SK-N-SH (cell line): ENCODE measurements around the gene RER1. TPM values are rescaled to one million over a fixed set of nuclear protein-coding genes. Genes with fewer than 3 reads are reported as not detected.

Experiments
- CTCF ChIA-PET: fragments of 300-600, 350-600 bp; formaldehyde crosslinking; extraction: SDS; loops from one replicate; lab custom pipeline; 2021; lab: Yijun Ruan, JAX
- POLR2A ChIA-PET: fragments of 350-600 bp; sonication (Branson Sonifier 250); formaldehyde crosslinking; extraction: SDS; loops from one replicate; lab custom pipeline; 2020; ENCODE audit warnings: antibody characterized with exemption, inconsistent platforms; lab: Yijun Ruan, JAX
- DNase-seq: peaks from one replicate; pipeline ENCODE4 v3.0.0; 2012
- H2AFZ ChIP-seq: fragments of 200-600 bp; sonication (generic); 2 replicates; pipeline ENCODE4 v1.8.1; 2016; ENCODE audit warnings: antibody characterized with exemption, mild to moderate bottlenecking, low read depth
- H3F3A ChIP-seq: fragments of 200-600 bp; sonication (generic); replicated peaks from 2 replicates; pipeline ENCODE3; 2016; ENCODE audit warnings: antibody characterized with exemption, mild to moderate bottlenecking; ENCODE audit not compliant: insufficient read depth
- H3K27ac ChIP-seq, 2 experiments: fragments of 200-500 bp in 1 of 2; fragments of 200-600 bp in 1 of 2; sonication (Bioruptor generic) in 1 of 2; sonication (generic), shearing (Covaris generic) in 1 of 2; 2 replicates each; pipeline versions ENCODE4 v1.5.1 to v1.6.1; 2014 to 2016; ENCODE audit warnings: low read depth in 2 of 2, inconsistent platforms in 1 of 2, low read length in 1 of 2, mild to moderate bottlenecking in 1 of 2, mixed read lengths in 1 of 2
- H3K27me3 ChIP-seq: fragments of 200-600 bp; sonication (generic), shearing (Covaris generic); 2 replicates; pipeline ENCODE4 v1.6.1; 2016; ENCODE audit warnings: mixed run types; ENCODE audit not compliant: insufficient read depth
- H3K36me3 ChIP-seq, 2 experiments: fragments of 200-500 bp in 1 of 2; fragments of 200-600 bp in 1 of 2; sonication (Bioruptor generic) in 1 of 2; sonication (generic) in 1 of 2; replicated peaks in 1 of 2; 2 replicates each; pipeline versions ENCODE3 to v1.5.1; 2014 to 2016; ENCODE audit warnings: low read length in 1 of 2, mild to moderate bottlenecking in 1 of 2; ENCODE audit not compliant: insufficient read depth in 2 of 2, control insufficient read depth in 1 of 2
- H3K4me1 ChIP-seq, 2 experiments: fragments of 200-500 bp in 1 of 2; fragments of 200-600 bp in 1 of 2; sonication (Bioruptor generic) in 1 of 2; sonication (generic), shearing (Covaris generic) in 1 of 2; 2 replicates each; pipeline versions ENCODE4 v1.5.1 to v1.6.1; 2014 to 2016; ENCODE audit warnings: low read depth in 1 of 2, low read length in 1 of 2, mixed run types in 1 of 2; ENCODE audit not compliant: insufficient read depth in 2 of 2, control insufficient read depth in 1 of 2
- H3K4me2 ChIP-seq: fragments of 200-600 bp; sonication (generic), shearing (Covaris generic); 2 replicates; pipeline ENCODE4 v1.6.1; 2017; ENCODE audit warnings: mixed run types
- H3K4me3 ChIP-seq, 2 experiments: fragments of 200-500 bp in 1 of 2; fragments of 200-600 bp in 1 of 2; sonication (Bioruptor generic) in 1 of 2; sonication (generic), shearing (Covaris generic) in 1 of 2; 2 replicates each; pipeline versions ENCODE4 v1.5.1 to v1.8.1; 2014 to 2016; ENCODE audit warnings: low read depth in 2 of 2, inconsistent platforms in 1 of 2, low read length in 1 of 2, mild to moderate bottlenecking in 1 of 2, mixed read lengths in 1 of 2, moderate library complexity in 1 of 2
- H3K79me2 ChIP-seq: fragments of 200-600 bp; sonication (generic); 2 replicates; pipeline ENCODE4 v1.8.1; 2017; ENCODE audit warnings: mild to moderate bottlenecking; ENCODE audit not compliant: insufficient read depth
- H3K9ac ChIP-seq: fragments of 200-600 bp; sonication (generic); 2 replicates; pipeline ENCODE4 v1.6.1; 2017; ENCODE audit warnings: mixed run types
- H3K9me2 ChIP-seq: fragments of 200-600 bp; sonication (generic); 2 replicates; pipeline ENCODE4 v1.6.1; 2017; ENCODE audit warnings: mixed run types
- H3K9me3 ChIP-seq: fragments of 200-600 bp; sonication (generic); 2 replicates; pipeline ENCODE4 v1.6.1; 2017; ENCODE audit warnings: mixed run types, mild to moderate bottlenecking, moderate library complexity
- H4K20me1 ChIP-seq: fragments of 200-600 bp; sonication (generic); 2 replicates; pipeline ENCODE4 v1.6.1; 2017; ENCODE audit warnings: mild to moderate bottlenecking, mixed run types; ENCODE audit not compliant: insufficient read depth
- CHD2 ChIP-seq: fragments of 150-350 bp; IDR thresholded peaks from 2 replicates; pipeline ENCODE4 v1.6.1; 2018; ENCODE audit warnings: low read length; ENCODE audit not compliant: partially characterized antibody
- EZH2phosphoT487 ChIP-seq: fragments of 200-600 bp; sonication (generic); IDR thresholded peaks from 2 replicates; pipeline ENCODE4 v1.6.1; 2017; ENCODE audit warnings: low read depth, mixed run types, mild to moderate bottlenecking, antibody characterized with exemption, moderate library complexity, borderline replicate concordance
- FOSL2 ChIP-seq: IDR thresholded peaks from 2 replicates; pipeline ENCODE4 v1.4.0; 2012; ENCODE audit warnings: low read depth, mild to moderate bottlenecking, moderate library complexity, borderline replicate concordance
- FOXJ3 ChIP-seq: sonication (generic); formaldehyde crosslinking; IDR thresholded peaks from 2 replicates; pipeline ENCODE4 v1.5.1; 2020; ENCODE audit warnings: mild to moderate bottlenecking, missing genetic modification reagents
- FOXM1 ChIP-seq: IDR thresholded peaks from 2 replicates; pipeline ENCODE4 v1.4.0; 2012; ENCODE audit warnings: low read depth, mild to moderate bottlenecking
- GABPA ChIP-seq: IDR thresholded peaks from 2 replicates; pipeline ENCODE4 v1.4.0; 2012; ENCODE audit warnings: low read depth, mild to moderate bottlenecking
- JUND ChIP-seq: IDR thresholded peaks from 2 replicates; pipeline ENCODE4 v1.4.0; 2012
- MEF2A ChIP-seq: IDR thresholded peaks from 2 replicates; pipeline ENCODE4 v1.4.0; 2012; ENCODE audit warnings: low read depth, borderline replicate concordance
- NRF1 ChIP-seq: IDR thresholded peaks from 2 replicates; pipeline ENCODE4 v1.6.1; 2012; ENCODE audit warnings: low read depth, mild to moderate bottlenecking, low read length
- POLR2AphosphoS5 ChIP-seq: IDR thresholded peaks from 2 replicates; pipeline ENCODE4 v1.6.1; 2012; ENCODE audit warnings: low read depth, low read length
- RCOR1 ChIP-seq: fragments of 150-350 bp; IDR thresholded peaks from 2 replicates; pipeline ENCODE4 v1.6.1; 2017; ENCODE audit warnings: antibody characterized with exemption, low read length
- RFX5 ChIP-seq: IDR thresholded peaks from 2 replicates; pipeline ENCODE4 v1.6.1; 2012; ENCODE audit warnings: mild to moderate bottlenecking, improper control_type of control experiment, low read length
- SIN3A ChIP-seq: IDR thresholded peaks from 2 replicates; pipeline ENCODE4 v1.6.1; 2012; ENCODE audit warnings: low read depth, mild to moderate bottlenecking, low read length, moderate library complexity, borderline replicate concordance
- TAF1 ChIP-seq: IDR thresholded peaks from 2 replicates; pipeline ENCODE4 v1.6.1; 2012; ENCODE audit warnings: low read depth, mild to moderate bottlenecking, low read length, moderate library complexity, borderline replicate concordance
- TEAD4 ChIP-seq: IDR thresholded peaks from 2 replicates; pipeline ENCODE4 v1.4.0; 2012; ENCODE audit warnings: mild to moderate bottlenecking, borderline replicate concordance; ENCODE audit not compliant: insufficient read depth
- WGBS: methylation state at CpG from one replicate; pipeline ENCODE4 v1.1.6; 2017; ENCODE audit warnings: low lambda C conversion rate; 5-methylcytosine and 5-hydroxymethylcytosine counted together
- polyA plus RNA-seq, 3 experiments: library from polyadenylated mRNA; depleted of rRNA; stranded (reverse); fragments of >200 nt; gene quantifications; 2 replicates each; pipeline ENCODE4 v1.2.3, GENCODE V29; 2012
- TF ChIP-seq, protein P1 (sequence below): fragments of 200-600 bp; sonication (generic); IDR thresholded peaks from 2 replicates; pipeline ENCODE4 v1.6.1; 2017; ENCODE audit warnings: antibody characterized with exemption, mild to moderate bottlenecking, moderate library complexity
- TF ChIP-seq, protein P2 (sequence below): IDR thresholded peaks from 2 replicates; pipeline ENCODE4 v1.4.0; 2012; ENCODE audit warnings: low read depth, borderline replicate concordance
- TF ChIP-seq, protein P3 (sequence below): IDR thresholded peaks from 2 replicates; pipeline ENCODE4; 2012

RER1 gene
- polyA plus RNA-seq, 1 of the 3 experiments (the other 2 are of a cell fraction): 181 TPM

DNA sequence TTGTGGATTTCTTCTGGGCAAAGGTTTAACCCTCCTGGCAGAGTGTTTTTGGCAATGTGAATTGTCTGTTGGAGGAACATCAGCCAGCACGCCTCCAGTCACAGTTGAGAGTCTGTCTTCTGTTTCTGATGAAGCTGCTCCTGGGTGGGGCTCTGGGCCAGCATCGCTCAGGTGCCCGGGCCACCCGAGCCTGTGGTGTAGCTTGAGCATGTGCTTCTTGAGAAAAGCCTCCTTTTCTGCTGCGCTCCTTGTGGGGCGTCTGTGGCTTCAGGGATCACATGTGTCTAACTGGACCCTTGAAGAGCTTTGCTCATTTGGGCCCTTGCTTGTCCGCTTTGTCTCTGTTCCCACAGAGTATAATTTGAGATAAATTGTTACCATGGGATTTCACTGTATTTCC lies 7.2 kb downstream of the RER1 start:
- H3K79me2 ChIP-seq: peaks cover 55% of the 10 kb centered on the region

DNA sequence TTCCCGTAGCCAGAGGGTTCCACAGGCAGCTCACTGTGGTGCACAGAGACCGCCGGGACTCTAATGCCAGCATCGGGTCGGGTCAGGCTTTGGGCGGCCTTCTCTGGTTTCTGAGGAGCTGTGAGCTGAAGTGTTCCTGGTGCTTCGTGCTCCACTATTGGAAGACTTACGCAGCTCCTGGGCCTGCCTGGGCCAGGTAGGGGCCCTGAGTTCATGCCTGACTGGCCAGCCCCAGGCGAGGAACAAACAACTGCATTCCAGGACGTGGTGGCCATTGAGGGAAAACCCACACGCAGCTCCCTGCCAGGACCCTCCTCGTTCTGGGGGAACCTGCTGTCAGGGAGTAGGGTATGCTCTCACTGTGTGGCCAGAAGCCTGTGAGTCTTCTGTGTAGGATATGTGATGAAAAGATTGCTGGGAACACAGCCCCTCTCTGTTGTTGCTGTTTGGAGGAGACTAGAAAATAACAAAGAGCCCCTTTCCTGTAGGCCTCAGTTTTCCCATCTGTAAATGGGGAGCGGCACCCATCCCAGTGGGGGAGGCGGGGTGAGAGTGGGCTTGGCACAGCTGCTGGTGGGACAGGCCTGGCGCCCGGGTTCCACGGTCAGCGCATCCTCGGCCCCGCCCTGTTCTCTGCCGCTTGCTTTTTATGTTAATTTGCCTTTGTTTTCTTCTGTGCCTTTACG lies 8.4 kb downstream of the RER1 start:
- CTCF ChIA-PET: no interaction called here
- H3F3A ChIP-seq: peaks cover 18% of the 10 kb centered on the region
- no peaks in the 10 kb centered on the region for H3K27me3 ChIP-seq
- H3K4me1 ChIP-seq: no peaks in the 10 kb centered on the region; a peak in 1 of 4 replicates
- no peak for DNase-seq
- POLR2A ChIA-PET: no interaction called here
- H4K20me1 ChIP-seq: peaks cover 19% of the 10 kb centered on the region; the same call in 1 of the 2 replicates
- no peak overlapping the region for H3K9ac ChIP-seq
- H3K9me2 ChIP-seq: no peaks in the 10 kb centered on the region
- H3K4me2 ChIP-seq: no peak overlapping the region
- no peak overlapping the region for H3K4me3 ChIP-seq
- WGBS: 96% methylated on average over 11 of the region's 22 CpGs
- peaks cover 37 to 93% of the 10 kb centered on the region in 2 experiments for H3K36me3 ChIP-seq
- TF ChIP-seq JUND: no peak
- no peak for TF ChIP-seq POLR2AphosphoS5
- TF ChIP-seq MEF2A: no peak
- no peaks in the 10 kb centered on the region for H3K9me3 ChIP-seq
- no peak overlapping the region for H3K27ac ChIP-seq
- H3K79me2 ChIP-seq: peaks cover 44% of the 10 kb centered on the region
- no peak overlapping the region for H2AFZ ChIP-seq

More for the DNA sequence above, 7.2 kb downstream of the RER1 start:
- ChIA-PET CTCF (interaction anchor here (1.3 kb wide), 1 partner anchor 204 kb away, joined by 4 read pairs; the partner anchor contains the start of gene FAAP20), POLR2A (no interaction called here)
- Histone ChIP-seq H2AFZ (no peak overlapping the region), H3K9ac (no peak overlapping the region), H3K9me3 (no peaks in the 10 kb centered on the region), H3K9me2 (no peaks in the 10 kb centered on the region), H3K4me3 (no peak overlapping the region), H3K4me2 (no peak overlapping the region), H3K27ac (no peak overlapping the region), H3K4me1 (peaks cover 0 to 4% of the 10 kb centered on the region in 2 experiments; a peak in 1 of 4 replicates), H3K27me3 (no peaks in the 10 kb centered on the region), H3F3A (peaks cover 18% of the 10 kb centered on the region), H4K20me1 (peaks cover 30% of the 10 kb centered on the region; the same call in 1 of the 2 replicates), H3K36me3 (peaks cover 37 to 93% of the 10 kb centered on the region in 2 experiments)
- no peak for DNase-seq
- TF ChIP-seq EZH2phosphoT487 (no peak), SIN3A (no peak), GABPA (no peak), RFX5 (no peak), POLR2AphosphoS5 (no peak), TAF1 (no peak), FOSL2 (no peak), FOXM1 (no peak), MEF2A (no peak), NRF1 (no peak), TEAD4 (no peak), CHD2 (no peak), RCOR1 (no peak), FOXJ3 (CRISPR knock-in tag) (no peak)
- TF ChIP-seq, protein P1, sequence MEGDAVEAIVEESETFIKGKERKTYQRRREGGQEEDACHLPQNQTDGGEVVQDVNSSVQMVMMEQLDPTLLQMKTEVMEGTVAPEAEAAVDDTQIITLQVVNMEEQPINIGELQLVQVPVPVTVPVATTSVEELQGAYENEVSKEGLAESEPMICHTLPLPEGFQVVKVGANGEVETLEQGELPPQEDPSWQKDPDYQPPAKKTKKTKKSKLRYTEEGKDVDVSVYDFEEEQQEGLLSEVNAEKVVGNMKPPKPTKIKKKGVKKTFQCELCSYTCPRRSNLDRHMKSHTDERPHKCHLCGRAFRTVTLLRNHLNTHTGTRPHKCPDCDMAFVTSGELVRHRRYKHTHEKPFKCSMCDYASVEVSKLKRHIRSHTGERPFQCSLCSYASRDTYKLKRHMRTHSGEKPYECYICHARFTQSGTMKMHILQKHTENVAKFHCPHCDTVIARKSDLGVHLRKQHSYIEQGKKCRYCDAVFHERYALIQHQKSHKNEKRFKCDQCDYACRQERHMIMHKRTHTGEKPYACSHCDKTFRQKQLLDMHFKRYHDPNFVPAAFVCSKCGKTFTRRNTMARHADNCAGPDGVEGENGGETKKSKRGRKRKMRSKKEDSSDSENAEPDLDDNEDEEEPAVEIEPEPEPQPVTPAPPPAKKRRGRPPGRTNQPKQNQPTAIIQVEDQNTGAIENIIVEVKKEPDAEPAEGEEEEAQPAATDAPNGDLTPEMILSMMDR: no peak
- TF ChIP-seq, protein P2, sequence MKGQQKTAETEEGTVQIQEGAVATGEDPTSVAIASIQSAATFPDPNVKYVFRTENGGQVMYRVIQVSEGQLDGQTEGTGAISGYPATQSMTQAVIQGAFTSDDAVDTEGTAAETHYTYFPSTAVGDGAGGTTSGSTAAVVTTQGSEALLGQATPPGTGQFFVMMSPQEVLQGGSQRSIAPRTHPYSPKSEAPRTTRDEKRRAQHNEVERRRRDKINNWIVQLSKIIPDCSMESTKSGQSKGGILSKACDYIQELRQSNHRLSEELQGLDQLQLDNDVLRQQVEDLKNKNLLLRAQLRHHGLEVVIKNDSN: no peak
- TF ChIP-seq, protein P3, sequence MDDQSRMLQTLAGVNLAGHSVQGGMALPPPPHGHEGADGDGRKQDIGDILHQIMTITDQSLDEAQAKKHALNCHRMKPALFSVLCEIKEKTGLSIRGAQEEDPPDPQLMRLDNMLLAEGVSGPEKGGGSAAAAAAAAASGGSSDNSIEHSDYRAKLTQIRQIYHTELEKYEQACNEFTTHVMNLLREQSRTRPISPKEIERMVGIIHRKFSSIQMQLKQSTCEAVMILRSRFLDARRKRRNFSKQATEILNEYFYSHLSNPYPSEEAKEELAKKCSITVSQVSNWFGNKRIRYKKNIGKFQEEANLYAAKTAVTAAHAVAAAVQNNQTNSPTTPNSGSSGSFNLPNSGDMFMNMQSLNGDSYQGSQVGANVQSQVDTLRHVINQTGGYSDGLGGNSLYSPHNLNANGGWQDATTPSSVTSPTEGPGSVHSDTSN: no peak
- 96% methylated on average over 7 of the region's 7 CpGs for WGBS
